GM19395 (cell line): ENCODE results near the gene ELAVL4.
"Not testable (repeated sequence)": the region's sequence is repeated elsewhere in the genome, so short reads cannot be mapped to it uniquely, and the experiment has no call there.

Experiments
- ATAC-seq: cut with Tn5 transposase; IDR thresholded peaks from one replicate; pipeline ENCODE4 v1.9.1; 2021; ENCODE audit warnings: mild to moderate bottlenecking, moderate library complexity; ENCODE audit not compliant: unreplicated experiment

Gene ELAVL4

DNA sequence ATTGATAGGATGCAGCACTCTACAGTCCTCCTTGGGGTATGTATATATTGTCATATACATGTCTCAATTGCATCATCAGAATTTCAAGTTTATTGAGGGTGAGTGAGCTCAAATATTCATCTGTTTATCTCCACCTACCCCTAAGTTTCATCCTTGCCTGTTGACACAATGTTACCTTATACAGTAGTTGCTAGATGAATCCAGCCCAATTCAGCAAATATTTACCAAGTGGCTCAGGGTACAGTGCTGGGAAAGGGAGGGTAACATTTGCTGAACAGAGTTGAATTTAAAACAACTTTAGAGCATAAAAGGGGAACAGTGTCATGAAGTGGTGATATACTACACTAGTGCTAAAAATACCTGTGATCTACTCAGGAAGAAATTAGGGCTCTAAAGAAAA is 14.4 kb downstream of the ELAVL4 start:
- no peak for ATAC-seq

DNA sequence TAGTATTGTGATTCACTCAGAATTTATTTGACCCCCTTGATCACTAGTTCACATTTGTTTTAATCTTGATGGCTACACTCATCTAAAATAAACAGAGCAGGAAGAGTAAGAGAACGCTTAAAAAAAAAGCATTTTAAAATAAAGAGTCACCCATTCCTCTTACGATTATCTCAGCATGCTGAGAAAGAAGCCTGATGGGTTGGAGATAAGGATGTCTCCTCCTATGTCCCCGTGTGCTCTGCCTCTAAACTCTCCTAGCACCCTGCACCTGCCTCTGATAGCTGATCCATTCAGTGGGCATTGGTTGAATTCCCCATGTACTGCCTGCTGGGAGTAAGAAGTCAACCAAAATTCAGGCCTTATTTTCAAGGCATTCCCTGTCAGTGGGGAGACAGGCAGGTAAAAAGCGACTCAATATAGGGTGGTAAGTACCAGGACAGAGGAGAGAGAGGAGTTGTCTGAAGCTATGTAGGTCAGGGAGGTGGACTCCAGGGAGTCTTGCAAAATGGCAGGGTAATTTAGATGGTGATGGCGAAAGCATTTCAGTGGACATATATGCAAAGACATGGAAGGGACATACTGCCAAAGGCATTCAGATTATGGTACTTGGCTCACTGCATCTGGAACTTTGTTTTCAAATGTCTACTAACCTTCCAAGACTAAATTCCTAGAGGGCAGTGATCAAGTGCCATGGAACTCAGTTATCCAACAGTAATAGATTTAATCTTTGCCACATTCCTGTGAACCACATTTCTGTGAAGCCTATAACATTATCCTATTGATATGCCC is 18.4 kb downstream of the ELAVL4 start:
- ATAC-seq: no peak

DNA sequence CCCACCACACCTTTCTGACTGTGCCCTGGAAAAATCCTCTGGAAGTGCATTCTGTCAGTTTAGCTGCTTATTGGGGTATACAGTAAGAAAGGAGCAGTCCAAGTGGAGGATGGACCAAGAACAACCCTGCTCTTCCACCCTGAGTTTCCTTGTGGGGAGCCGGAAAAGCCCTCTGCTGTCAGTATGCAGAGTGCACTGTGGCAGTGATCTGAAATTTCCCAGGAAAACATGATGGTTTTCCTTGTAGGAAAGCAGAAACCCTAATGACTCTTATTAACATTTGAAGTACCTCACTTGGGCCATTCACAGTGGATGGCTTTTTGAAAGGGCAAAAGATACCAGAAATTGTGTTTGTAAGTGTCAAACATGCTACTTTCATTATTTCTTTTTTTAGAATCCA is 20.5 kb downstream of the ELAVL4 start:
- no peak for ATAC-seq

DNA sequence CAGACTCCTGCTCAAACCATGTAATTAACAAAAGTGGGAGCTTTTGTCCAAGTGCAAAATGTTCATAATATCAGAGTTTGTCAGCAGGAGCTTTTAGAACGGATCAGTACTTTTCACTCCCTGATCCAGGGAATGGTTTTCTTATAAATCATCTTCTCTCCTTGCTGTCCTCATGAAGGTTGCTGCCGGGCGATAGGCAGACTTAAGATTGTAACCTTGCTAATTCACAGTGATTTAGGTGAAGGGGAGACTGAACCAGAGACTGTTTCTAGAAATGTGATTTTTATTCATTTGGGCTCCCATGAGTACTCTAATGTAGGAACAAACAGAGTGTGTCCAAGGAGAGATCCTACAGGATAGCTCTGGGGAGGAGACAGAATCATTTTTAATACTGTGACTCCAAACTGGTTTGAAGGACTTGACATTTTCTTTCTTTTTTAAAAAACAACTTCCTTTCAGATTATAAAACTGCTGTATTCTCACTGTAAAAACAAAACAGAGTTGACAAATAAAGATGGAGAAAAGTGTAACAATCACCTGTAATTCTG is 23.7 kb downstream of the ELAVL4 start:
- no peak for ATAC-seq

DNA sequence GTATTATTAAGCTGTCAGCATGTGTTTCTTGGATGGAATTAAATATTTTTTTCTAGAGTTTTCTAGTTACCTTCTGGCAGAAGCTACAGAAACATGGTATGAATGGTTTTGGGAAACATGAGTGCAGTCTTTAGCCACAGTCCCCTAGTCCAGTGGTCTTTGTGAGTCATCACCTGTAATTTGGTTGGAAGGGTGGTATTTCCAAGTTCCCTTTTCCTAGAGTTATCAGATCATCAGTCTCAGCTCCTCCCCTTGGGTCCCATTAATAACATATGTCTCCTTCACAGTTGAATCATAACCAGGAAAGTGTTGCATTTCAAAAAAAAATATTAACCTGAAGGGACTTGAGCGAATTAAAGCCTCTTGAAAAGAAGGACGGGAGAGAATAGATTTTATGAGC is 27.0 kb downstream of the ELAVL4 start:
- no peak for ATAC-seq

DNA sequence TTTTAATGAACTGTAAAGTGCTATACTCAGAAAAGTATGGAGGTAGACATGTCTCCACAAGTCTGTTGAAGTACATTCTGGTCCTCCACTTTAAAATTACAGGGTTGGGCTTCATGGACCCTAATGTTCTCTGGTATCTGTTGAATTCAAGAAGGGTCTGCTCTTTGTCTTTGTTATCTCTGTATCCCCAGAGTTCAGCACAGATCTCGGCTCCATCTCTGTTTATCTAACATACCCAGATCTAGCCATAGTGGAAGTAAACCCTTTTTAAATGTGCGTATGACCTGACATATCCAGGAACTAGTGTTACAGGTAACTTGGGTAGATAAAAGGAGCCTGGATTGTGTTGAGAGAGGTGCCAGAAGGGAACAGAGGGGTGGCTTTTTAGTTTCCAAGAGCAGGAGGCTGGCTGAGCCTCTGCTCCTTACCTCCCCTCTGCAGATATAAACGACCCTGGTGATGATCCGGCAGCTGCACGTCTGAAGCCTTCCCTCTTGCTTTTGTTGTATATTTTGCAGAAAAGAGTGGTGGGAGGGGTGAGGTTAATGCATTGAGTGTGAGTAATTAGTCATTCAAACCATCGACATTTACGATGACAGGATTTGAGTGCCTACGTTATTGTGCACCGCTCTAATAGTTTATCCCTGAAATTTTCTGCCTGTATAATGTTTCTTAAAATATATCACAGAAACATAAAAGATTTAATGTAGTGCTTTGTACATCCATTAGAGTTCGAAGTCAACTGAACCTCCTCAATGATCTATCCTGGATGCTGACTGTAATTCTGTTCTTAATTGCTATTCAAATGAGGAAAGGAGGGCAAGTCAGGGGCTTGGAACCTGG is 30.8 kb downstream of the ELAVL4 start:
- no peak for ATAC-seq

DNA sequence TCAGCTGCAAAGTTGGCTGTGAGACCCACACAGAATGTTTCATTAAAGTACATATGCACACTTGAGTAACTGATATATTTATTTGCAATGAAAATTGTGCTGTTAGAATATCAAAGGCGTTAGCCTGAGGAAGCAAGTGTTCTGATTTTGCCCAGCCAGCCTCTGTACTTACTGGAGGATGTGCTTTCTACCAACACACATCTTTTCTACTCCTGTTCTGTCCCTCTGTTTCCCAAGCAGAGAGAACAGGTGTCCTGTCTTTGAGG is 31.4 kb downstream of the ELAVL4 start:
- no peak for ATAC-seq

DNA sequence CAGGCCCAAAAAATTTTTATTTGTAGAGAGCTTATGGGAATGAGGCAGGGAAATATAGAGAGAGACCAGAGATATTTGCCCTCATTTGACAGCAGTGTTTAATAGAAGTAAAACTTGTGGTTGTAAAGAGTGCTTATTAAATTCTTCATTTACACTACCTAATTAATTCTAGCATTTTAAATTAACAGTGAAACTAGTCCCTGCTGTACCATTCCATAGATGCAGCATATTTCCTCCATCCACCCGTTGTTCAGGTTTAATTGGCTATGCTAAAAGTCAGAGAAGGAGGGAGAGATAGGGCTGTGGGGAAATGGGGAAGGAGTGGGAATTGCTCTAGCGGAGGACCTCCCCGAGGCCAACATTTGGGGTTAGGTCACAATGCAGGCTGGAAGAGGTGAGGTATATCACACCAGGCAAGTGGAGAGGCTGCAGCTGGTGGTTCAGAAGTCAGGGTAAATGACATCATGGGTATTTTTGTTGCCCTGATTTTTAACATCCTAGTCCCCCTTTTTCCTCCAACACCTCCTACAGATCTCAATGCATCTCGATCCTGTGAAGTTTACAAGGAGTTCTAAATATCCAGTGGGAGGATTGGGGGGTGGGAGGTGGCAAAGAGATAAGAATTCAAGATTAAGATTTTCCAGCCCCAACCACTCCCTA is 38.6 kb downstream of the ELAVL4 start:
- no peak for ATAC-seq

DNA sequence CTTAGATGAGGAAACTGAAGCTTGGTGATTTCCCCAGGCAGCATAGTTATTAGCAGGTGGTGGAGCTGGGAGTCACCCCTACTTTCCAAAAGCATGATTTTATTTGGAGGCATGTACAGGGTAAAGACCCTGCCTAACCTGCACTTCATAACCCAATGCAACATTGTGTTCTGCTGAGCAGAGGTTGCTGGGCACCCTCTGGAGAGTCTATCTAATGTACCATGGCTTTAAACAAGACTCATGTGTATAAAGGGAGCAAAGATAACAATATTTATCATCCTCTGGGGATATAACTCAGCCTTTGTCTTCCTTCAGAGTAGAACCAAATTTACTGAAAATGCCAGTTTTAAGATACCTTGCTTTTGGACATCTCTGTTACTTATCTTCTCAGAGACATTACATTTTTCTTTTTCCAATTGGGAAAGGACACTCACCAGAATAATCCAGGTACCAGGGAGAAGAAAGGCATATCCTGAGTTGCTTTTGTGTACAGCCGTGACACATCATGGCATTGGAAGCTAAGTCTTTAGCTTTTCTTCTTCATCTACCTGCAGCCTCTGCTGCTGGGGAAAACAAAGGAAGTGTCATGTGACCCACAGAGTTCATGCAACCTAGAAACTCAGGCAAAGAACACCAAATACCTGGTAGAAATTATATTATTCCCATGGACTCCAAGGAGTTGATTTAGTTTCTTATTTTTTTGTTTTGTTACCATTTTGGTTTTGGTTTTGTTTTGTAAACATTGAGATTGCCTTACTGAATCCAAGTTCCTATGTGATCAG is 39.6 kb downstream of the ELAVL4 start:
- ATAC-seq: no peak

DNA sequence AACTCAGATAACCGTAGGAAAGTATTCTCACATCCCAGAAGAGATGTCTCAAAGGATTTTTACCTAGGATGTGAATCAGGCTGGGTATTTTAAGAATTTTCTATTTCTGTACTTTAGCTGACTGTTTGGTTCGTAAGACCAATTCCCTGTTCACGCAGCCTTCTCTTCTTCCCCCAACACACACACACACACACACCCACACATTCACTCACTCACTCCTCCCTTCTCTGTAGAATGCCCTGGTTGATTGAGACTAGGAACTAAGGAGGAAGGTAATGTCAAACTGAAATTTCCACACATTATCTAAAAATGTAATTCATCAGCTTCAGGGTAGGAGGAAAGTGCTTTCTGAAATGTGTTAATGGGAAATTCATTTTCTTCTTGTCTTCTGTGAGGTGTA is 43.5 kb downstream of the ELAVL4 start:
- ATAC-seq: no peak

DNA sequence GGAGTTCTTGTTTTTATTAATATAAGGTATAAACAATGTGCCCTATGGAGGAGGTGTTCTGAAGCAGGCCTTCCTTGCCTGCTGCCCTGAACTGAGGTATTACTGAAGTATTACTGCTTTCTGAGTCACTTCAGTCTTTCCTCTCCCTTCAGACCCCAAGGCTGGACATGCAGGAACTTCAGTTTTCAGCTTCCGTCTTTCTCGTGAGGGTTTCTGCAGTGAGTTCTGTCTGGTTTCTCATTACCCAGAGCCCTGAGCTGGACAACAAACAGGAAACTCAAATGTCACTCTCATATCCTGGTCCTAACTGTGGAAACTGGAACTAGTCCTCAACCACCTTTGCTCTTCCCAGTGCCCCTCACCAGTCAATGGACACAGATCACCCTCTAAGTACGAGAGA is 46.8 kb downstream of the ELAVL4 start:
- ATAC-seq: no peak

DNA sequence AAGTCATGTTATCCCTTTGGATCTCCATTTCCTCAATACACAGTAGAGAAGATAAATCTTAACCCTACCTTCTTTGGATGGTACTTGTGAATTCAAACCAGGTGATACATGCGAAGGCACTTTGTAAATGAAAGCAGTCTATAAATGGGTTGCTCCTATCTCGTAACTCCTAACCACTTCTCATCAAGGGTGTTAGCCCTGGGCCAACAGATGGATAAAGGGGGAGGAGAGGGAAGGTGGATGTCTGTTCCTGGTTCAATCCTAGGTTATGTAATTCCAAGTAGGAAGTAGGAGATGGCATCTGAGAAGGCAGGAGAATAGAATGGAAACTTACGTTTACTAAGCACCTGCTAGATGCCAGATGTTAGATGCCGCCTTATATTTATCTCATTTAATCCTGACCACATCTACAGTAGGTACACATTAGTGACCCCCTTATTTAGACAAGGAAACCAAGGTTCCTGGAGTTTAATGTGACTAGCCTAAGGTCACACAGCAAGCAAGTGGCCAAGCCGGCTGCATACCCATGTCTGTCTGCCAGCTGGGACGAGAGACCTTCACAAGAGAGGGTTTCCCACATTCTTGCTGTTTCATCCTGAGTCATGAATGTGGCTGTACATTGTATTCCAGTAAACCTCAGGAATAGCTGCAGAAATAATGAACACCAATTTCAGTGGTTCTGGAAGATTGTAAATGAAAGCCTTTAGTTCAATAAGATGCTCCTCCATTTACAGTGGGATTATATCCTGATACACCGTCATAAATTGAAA is 47.7 kb downstream of the ELAVL4 start:
- no peak for ATAC-seq

DNA sequence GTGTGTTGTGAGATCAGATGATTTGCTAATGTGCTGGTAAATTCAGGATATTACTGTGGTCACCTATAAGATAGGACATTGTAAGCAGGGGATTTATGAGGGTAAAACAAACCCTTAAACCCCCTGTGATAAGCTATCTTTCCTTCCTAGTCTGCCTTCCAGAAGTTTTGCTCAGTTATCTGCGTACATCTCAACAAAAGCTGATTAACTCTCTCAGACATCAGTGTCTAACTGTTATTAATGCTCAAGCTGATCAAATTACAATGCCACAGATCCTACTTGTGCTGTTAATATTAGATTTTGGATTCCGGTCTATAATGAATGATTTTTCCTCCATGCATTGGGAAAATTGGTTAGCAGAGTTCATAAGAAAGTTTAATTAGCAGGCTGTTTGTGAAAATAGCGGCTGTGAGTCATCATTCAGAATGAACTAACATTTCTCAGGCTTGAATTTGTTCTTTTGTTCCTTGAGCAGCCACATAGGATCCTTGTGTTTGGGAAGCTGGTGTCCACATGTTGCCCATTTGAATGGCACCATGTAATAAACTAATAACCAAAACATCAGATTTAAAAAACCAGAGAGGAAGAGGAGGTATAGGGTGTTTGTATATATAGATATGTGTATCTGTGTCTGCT is 48.7 kb downstream of the ELAVL4 start:
- ATAC-seq: no peak

DNA sequence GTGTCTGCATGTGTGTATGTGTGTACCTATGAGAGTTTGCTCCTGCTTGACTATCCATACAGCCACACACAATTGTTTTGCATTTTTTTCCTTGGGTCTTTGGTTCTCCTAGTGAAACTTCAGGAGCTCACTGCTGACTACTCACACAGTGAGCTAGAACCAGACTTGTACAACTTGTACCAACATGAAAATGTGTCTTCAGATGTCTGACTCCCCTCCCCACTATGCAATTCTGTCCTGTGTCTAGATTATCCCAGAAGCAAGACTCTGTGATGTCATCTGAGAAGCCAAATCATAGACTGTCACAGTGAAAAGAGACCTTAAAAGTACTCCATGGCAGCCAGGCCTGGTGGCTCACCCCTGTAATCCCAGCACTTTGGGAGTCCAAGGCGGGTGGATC is 49.7 kb downstream of the ELAVL4 start:
- no peak for ATAC-seq

DNA sequence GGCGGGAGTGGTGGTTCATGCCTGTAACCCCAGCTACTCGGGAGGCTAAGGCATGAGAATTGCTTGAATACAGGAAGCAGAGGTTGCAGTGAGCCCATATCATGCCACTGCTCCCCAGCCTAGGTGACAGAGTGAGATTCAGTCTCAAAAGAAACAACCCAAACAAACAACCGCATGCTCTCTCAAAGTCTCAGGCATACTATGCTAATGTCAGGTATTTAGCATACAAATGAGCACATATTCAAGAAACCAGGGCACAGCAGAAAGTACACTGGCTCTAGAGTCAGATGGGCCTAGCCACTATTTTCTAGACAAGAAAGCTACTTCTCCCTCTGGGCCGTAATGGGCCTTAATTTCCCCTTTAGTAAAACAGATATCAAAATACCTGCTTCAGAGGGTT is 55.0 kb downstream of the ELAVL4 start:
- no peak for ATAC-seq

DNA sequence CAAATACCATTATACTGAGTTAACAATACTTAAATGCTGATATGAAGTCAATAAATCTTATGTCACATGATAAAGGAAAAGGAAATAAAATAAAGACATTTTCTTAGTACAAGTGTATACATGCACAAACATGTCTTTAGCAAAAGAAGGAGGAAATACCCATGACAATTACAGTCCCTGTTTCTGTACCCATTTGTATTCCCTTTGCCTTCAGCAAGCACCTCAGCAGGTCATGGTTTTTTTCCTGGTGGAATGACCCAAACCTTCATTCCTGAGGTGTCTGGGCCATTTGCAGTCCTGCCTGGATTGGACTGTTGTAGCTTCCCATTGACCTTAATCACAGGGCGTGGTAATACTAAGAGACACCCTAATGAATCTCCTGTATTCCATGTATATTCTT is 57.6 kb downstream of the ELAVL4 start:
- ATAC-seq: not testable (repeated sequence)

DNA sequence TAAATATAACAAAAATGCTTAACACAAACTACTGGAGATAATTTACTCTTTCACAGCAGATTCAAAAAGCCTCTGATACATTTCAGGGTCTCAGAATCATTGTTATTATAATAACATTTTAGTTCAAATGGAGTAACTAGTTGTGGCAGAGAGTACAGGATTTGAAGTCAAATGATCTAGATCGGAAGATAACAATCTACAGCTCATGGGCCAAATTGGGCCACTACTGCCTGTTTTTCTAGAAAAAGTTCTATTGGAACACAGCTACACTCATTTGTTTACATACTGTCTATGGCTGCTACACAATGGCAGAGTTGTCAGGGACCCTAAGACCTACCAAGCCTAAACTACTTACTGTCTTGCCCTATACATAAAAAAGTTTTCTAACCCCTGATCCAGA is 63.6 kb downstream of the ELAVL4 start:
- ATAC-seq: no peak

DNA sequence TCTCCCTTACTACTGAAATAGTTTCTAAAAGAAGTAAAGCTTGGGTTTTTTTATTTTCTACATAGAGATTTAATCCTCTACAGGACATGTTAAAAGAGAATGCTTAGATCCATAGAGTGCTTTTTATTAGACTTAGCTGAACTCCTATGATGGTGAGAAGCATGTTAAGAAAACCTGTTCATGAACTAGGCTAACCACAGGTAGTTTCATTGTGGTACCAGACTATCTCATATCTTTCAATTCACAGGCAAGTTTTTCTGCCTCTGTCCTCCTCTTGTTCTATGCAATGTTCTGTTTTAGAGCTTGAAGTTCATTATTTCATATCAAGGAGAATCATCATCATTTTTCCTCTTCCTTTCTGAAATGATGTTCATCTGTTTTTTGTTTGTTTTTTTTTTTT is 65.4 kb downstream of the ELAVL4 start:
- peak; percentile 57 for ATAC-seq

DNA sequence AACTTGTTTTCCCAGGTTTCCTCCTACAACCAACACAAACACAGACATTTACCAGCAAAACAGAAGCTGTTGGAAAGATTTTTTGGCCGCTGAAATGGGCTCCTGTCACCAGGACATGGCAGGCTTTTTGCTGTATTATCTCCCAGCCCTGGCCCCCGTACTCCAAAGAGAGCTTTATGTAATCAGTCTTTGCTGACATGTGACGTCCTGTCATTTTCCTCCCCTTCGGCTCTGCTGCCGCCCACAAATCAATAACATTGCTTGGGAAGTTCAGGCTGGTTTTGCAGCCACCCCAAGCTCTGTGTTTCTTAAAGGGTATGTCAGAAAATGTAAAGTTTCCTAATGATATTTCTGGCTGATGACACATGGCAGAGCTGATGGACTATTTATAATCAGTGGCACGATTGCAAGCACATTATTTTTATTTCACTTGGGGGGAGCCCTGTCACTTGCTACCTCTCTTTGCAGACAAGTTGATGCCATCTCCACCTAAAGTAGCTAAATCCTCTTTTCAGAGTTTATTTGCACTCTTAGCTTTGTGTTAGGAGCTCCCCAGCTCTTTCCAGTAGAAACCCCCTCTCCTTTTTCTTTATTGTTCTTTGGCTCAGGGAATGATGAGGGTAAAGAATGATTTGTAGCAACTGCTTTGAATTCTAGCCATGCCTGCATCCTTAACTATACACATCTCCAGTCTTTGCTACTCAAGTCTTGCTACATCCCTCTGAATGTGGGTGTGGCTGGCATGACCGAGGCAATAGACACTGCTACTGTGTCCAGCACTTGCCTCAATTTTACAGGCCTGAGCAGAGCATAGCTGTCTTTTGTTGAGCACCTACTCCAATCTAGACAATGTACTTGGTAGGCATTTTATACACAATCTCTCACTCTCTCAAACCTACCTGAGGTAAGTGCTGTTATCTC is 67.3 kb downstream of the ELAVL4 start:
- ATAC-seq: no peak
